H1 (cell line): Measurements from ENCODE around the gene RSU1. TPM values are rescaled to one million over a fixed set of nuclear protein-coding genes. Genes with fewer than 3 reads are reported as not detected.

Experiments used
- CTCF ChIA-PET: fragments of 300-600 bp; sonication (Branson Sonifier 250); formaldehyde crosslinking; loops from one replicate; lab custom pipeline; 2021; ENCODE audit not compliant: partially characterized antibody; lab: Charles Lee
- POLR2A ChIA-PET: fragments of 300-600 bp; sonication (Branson Sonifier 250); formaldehyde crosslinking; loops from one replicate; lab custom pipeline; 2021; ENCODE audit warnings: inconsistent platforms; ENCODE audit not compliant: partially characterized antibody; lab: Charles Lee
- DNase-seq, 2 experiments: peaks; one replicate each; pipeline versions ENCODE4 v3.0.0 to v3.0.0-alpha.2; 2010 to 2022; ENCODE audit warnings: low spot score in 2 of 2, low read depth in 1 of 2, mixed read lengths in 1 of 2
- FAIRE-seq: peaks from 2 replicates; lab custom pipeline; 2011; peaks lifted over from hg19 to GRCh38; lab: Jason Lieb, UNC
- H2AFZ ChIP-seq: 2 replicates; pipeline ENCODE4 v1.8.1; 2012; ENCODE audit warnings: low read length, inconsistent platforms
- H2AK5ac ChIP-seq: 2 replicates; pipeline ENCODE4 v1.6.1; 2013; ENCODE audit warnings: low read depth, low read length
- H2BK120ac ChIP-seq: replicated peaks from 2 replicates; pipeline ENCODE3; 2013; ENCODE audit warnings: low read depth, low read length, inconsistent platforms
- H2BK12ac ChIP-seq: 2 replicates; pipeline ENCODE4 v1.6.1; 2013; ENCODE audit warnings: low read depth, low read length
- H2BK15ac ChIP-seq: 2 replicates; pipeline ENCODE4 v1.6.1; 2013; ENCODE audit warnings: low read length
- H2BK20ac ChIP-seq: 2 replicates; pipeline ENCODE4 v1.6.1; 2013; ENCODE audit warnings: low read length
- H2BK5ac ChIP-seq: 2 replicates; pipeline ENCODE4 v1.6.1; 2013; ENCODE audit warnings: low read depth, low read length
- H3K14ac ChIP-seq: 2 replicates; pipeline ENCODE4 v1.6.1; 2013; ENCODE audit warnings: inconsistent platforms; ENCODE audit not compliant: insufficient read length
- H3K18ac ChIP-seq: 2 replicates; pipeline ENCODE4 v1.6.1; 2013; ENCODE audit warnings: low read length; ENCODE audit errors: extremely low read depth
- H3K23ac ChIP-seq: 2 replicates; pipeline ENCODE4 v1.6.1; 2013; ENCODE audit warnings: inconsistent platforms; ENCODE audit not compliant: insufficient read length
- H3K23me2 ChIP-seq: 2 replicates; pipeline ENCODE4 v1.6.1; 2013; ENCODE audit warnings: low read depth, low read length
- H3K27ac ChIP-seq: 2 replicates; pipeline ENCODE4 v1.6.1; 2011; ENCODE audit warnings: low read depth, low read length, inconsistent platforms
- H3K27me3 ChIP-seq, 4 experiments: replicated peaks in 1 of 4; 1 replicate in 1 of 4; 2 replicates in 3 of 4; pipeline versions ENCODE4 v1.6.1 to v1.8.1; 2011 to 2013; ENCODE audit warnings: low read length in 3 of 4, mild to moderate bottlenecking in 3 of 4, inconsistent platforms in 2 of 4, mixed read lengths in 2 of 4, moderate library complexity in 1 of 4; ENCODE audit not compliant: control insufficient read depth in 3 of 4, insufficient read depth in 3 of 4; ENCODE audit errors: extremely low read depth in 1 of 4
- H3K36me3 ChIP-seq, 4 experiments: 2 replicates each; pipeline versions ENCODE4 v1.6.1 to v1.8.1; 2011 to 2013; ENCODE audit warnings: mild to moderate bottlenecking in 4 of 4, low read length in 3 of 4, moderate library complexity in 2 of 4, control low read depth in 1 of 4, inconsistent platforms in 1 of 4; ENCODE audit not compliant: insufficient read depth in 4 of 4, control insufficient read depth in 2 of 4
- H3K4ac ChIP-seq: replicated peaks from 2 replicates; pipeline ENCODE3; 2013; ENCODE audit warnings: low read length, low read depth, mixed read lengths, inconsistent platforms; ENCODE audit not compliant: insufficient read length
- H3K4me1 ChIP-seq, 4 experiments: replicated peaks in 1 of 4; 1 replicate in 1 of 4; 2 replicates in 3 of 4; pipeline versions ENCODE4 v1.6.1 to v1.8.1; 2011 to 2013; ENCODE audit warnings: low read length in 3 of 4, inconsistent platforms in 2 of 4, mixed read lengths in 1 of 4; ENCODE audit not compliant: insufficient read depth in 4 of 4, control insufficient read depth in 3 of 4
- H3K4me2 ChIP-seq, 2 experiments: 2 replicates each; pipeline versions ENCODE4 v1.6.1 to v1.8.1; 2011 to 2013; ENCODE audit warnings: low read depth in 2 of 2, low read length in 2 of 2, control low read depth in 1 of 2, inconsistent platforms in 1 of 2, mild to moderate bottlenecking in 1 of 2; ENCODE audit not compliant: insufficient read depth in 1 of 2
- H3K4me3 ChIP-seq, 4 experiments: fragments of 200-600, 300-600 bp in 1 of 4; sonication (generic), shearing (Covaris generic), sonication (Bioruptor Twin) in 1 of 4; 2 replicates each; pipeline versions ENCODE4 v1.5.1 to v1.8.1; 2011 to 2016; ENCODE audit warnings: low read length in 4 of 4, low read depth in 3 of 4, control low read depth in 2 of 4, inconsistent platforms in 2 of 4, mild to moderate bottlenecking in 2 of 4, mixed read lengths in 1 of 4, moderate library complexity in 1 of 4; ENCODE audit not compliant: insufficient read depth in 2 of 4; ENCODE audit errors: extremely low read depth in 1 of 4
- H3K56ac ChIP-seq: replicated peaks from 2 replicates; pipeline ENCODE3; 2013; ENCODE audit warnings: low read depth, mild to moderate bottlenecking, mixed read lengths, low read length, inconsistent platforms; ENCODE audit not compliant: insufficient read length
- H3K79me1 ChIP-seq: 2 replicates; pipeline ENCODE4 v1.6.1; 2013; ENCODE audit warnings: low read depth, low read length, control low read depth
- H3K79me2 ChIP-seq, 2 experiments: 2 replicates each; pipeline versions ENCODE4 v1.6.1 to v1.8.1; 2012 to 2013; ENCODE audit warnings: low read length in 2 of 2, mild to moderate bottlenecking in 2 of 2, inconsistent platforms in 1 of 2; ENCODE audit not compliant: insufficient read depth in 2 of 2, control insufficient read depth in 1 of 2
- H3K9ac ChIP-seq, 4 experiments: replicated peaks in 1 of 4; 1 replicate in 1 of 4; 2 replicates in 3 of 4; pipeline versions ENCODE4 v1.6.1 to v1.8.1; 2011 to 2013; ENCODE audit warnings: low read depth in 3 of 4, low read length in 3 of 4, control low read depth in 2 of 4, mild to moderate bottlenecking in 2 of 4, moderate library complexity in 2 of 4, inconsistent platforms in 1 of 4; ENCODE audit errors: extremely low read depth in 1 of 4
- H3K9me3 ChIP-seq, 2 experiments: 2 replicates each; pipeline versions ENCODE4 v1.6.1 to v1.8.1; 2012 to 2013; ENCODE audit warnings: mild to moderate bottlenecking in 2 of 2, moderate library complexity in 2 of 2, control low read depth in 1 of 2, inconsistent platforms in 1 of 2, low read depth in 1 of 2, low read length in 1 of 2, mixed read lengths in 1 of 2; ENCODE audit not compliant: insufficient read depth in 2 of 2
- H4K20me1 ChIP-seq, 2 experiments: replicated peaks in 1 of 2; 2 replicates each; pipeline versions ENCODE3 to v1.8.1; 2011 to 2013; ENCODE audit warnings: inconsistent platforms in 2 of 2, low read length in 2 of 2, mild to moderate bottlenecking in 1 of 2; ENCODE audit not compliant: insufficient read depth in 2 of 2, control insufficient read depth in 1 of 2
- H4K5ac ChIP-seq: 2 replicates; pipeline ENCODE4 v1.6.1; 2013; ENCODE audit warnings: low read length, low read depth, mixed read lengths, inconsistent platforms; ENCODE audit not compliant: insufficient read length
- H4K8ac ChIP-seq: 2 replicates; pipeline ENCODE4 v1.8.0; 2013; ENCODE audit warnings: mild to moderate bottlenecking, moderate library complexity, low read length, inconsistent platforms; ENCODE audit not compliant: insufficient read depth; ENCODE audit errors: extremely low read depth
- H4K91ac ChIP-seq: replicated peaks from 2 replicates; pipeline ENCODE3; 2013; ENCODE audit warnings: low read length, mixed read lengths, inconsistent platforms; ENCODE audit not compliant: insufficient read length
- EGR1 ChIP-seq: IDR thresholded peaks from 2 replicates; pipeline ENCODE4 v1.6.1; 2011; ENCODE audit warnings: low read depth, low read length, borderline replicate concordance
- KDM4A ChIP-seq: IDR thresholded peaks from one replicate; pipeline ENCODE4 v1.7.1; 2012; ENCODE audit warnings: low read depth, mild to moderate bottlenecking, moderate library complexity, low read length, inconsistent platforms; ENCODE audit not compliant: severe bottlenecking
- MAFK ChIP-seq: IDR thresholded peaks from 2 replicates; pipeline ENCODE4 v1.6.1; 2012; ENCODE audit warnings: low read depth, mild to moderate bottlenecking, improper control_type of control experiment, low read length
- TEAD4 ChIP-seq: IDR thresholded peaks from 2 replicates; pipeline ENCODE4 v1.6.1; 2012; ENCODE audit warnings: low read depth, low read length, inconsistent platforms, mixed read lengths
- WGBS, 2 experiments: shearing (Covaris generic) in 1 of 2; methylation state at CpG; one replicate each; pipeline versions ENCODE4 v1.1.6 to v1.1.7; 2013 to 2015; ENCODE audit warnings: low lambda C conversion rate in 2 of 2, mixed read lengths in 2 of 2, inconsistent platforms in 1 of 2, low coverage in 1 of 2, missing lambda C conversion rate in 1 of 2; ENCODE audit not compliant: insufficient replicate concordance in 2 of 2, insufficient coverage in 1 of 2, insufficient read length in 1 of 2; ENCODE audit errors: extremely low coverage in 1 of 2, missing lambda C conversion rate in 1 of 2; 5-methylcytosine and 5-hydroxymethylcytosine counted together
- polyA plus RNA-seq, 7 experiments: library from polyadenylated mRNA; depleted of rRNA in 3 of 7; stranded (reverse) in 5 of 7; unstranded in 2 of 7; fragments of >200 nt in 5 of 7; fragments of 200-250 nt in 2 of 7; gene quantifications; 1 replicate in 5 of 7; 2 replicates in 1 of 7; 4 replicates in 1 of 7; pipeline versions ENCODE4 v1.2.1 to v1.2.3, GENCODE V29; 2011 to 2013; ENCODE audit warnings: missing spikeins in 2 of 7, mixed read lengths in 2 of 7
- total RNA-seq: library from RNA; stranded (reverse); fragmentation: NEBNext Ultra II Directional; extraction: Animal tissue kit (Norgen Biotek cat#: 25700); gene quantifications from 2 replicates; pipeline ENCODE4 v1.2.1, GENCODE V29; 2021
- TF ChIP-seq, protein P1 (sequence below), 3 experiments: IDR thresholded peaks; 1 replicate in 2 of 3; 2 replicates in 1 of 3; pipeline versions ENCODE4 v1.5.1 to v1.6.1; 2011; ENCODE audit warnings: low read length in 3 of 3, mild to moderate bottlenecking in 3 of 3, inconsistent platforms in 2 of 3, low read depth in 1 of 3, moderate library complexity in 1 of 3; ENCODE audit not compliant: insufficient read depth in 1 of 3; ENCODE audit errors: control extremely low read depth in 1 of 3
- TF ChIP-seq, protein P2 (sequence below): IDR thresholded peaks from 2 replicates; pipeline ENCODE4 v1.6.1; 2011; ENCODE audit warnings: low read depth, mild to moderate bottlenecking, low read length; ENCODE audit not compliant: insufficient read depth

RSU1 gene
- total and polyA plus RNA-seq, 2 of the 8 experiments (the other 6 are each of a cell fraction or from before 2014, with no cell fraction given): 50.0 to 68.2 TPM

DNA sequence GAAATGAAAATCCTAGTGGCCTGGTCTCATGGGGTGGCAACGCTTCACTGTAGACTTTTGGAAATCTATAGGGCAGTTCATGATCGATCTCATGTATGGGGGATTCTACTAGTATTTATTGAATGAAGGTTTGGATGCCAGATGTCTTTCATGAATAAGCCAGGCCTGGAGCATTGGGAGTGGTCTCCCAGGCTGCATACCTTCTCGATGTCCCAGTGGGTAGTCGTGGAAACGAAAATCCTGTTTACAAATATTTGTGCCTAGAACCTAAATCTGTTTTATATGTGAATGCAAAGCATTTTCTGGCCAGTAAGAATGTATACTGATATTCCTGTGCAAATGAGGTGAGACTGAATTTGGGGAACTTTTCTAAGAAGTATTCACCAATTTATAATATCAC is 190.5 kb downstream of the RSU1 start:
- H3K9me3 ChIP-seq: no peaks in the 10 kb centered on the region
- no peak overlapping the region for H2BK15ac ChIP-seq
- no peaks in the 10 kb centered on the region for H3K23me2 ChIP-seq
- no peak overlapping the region for H2BK5ac ChIP-seq
- no peaks in the 10 kb centered on the region for H3K27me3 ChIP-seq
- no peak overlapping the region for H3K4ac ChIP-seq
- no peak overlapping the region for H3K4me2 ChIP-seq
- H2BK12ac ChIP-seq: peak overlapping the region; percentile 62; the same call in 1 of the 2 replicates
- H3K56ac ChIP-seq: no peak overlapping the region
- H3K79me2 ChIP-seq: no peaks in the 10 kb centered on the region
- CTCF ChIA-PET: interaction anchor here (1.1 kb wide), 1 partner anchor 15 kb away, joined by 3 read pairs; no protein-coding TSS in a partner anchor
- H3K79me1 ChIP-seq: no peaks in the 10 kb centered on the region
- 88% methylated on average over 5 of the region's 5 CpGs; no CpG with 5 or more reads in 1 of the 2 experiments for WGBS, 2 experiments
- H3K14ac ChIP-seq: no peak overlapping the region
- H3K4me1 ChIP-seq: peaks cover 0 to 8% (median 0%) of the 10 kb centered on the region in 4 experiments; a peak in 1 of 7 replicates
- H4K8ac ChIP-seq: no peak overlapping the region
- H2AK5ac ChIP-seq: no peak overlapping the region
- no peak overlapping the region for H3K23ac ChIP-seq
- H4K20me1 ChIP-seq: no peaks in the 10 kb centered on the region
- H2AFZ ChIP-seq: no peak overlapping the region
- H2BK20ac ChIP-seq: no peak overlapping the region
- H4K5ac ChIP-seq: no peak overlapping the region
- no peak overlapping the region for H3K9ac ChIP-seq
- no peak for FAIRE-seq
- no peak overlapping the region for H4K91ac ChIP-seq
- H3K18ac ChIP-seq: no peak overlapping the region
- TF ChIP-seq KDM4A (no peak), EGR1 (no peak), MAFK (no peak), TEAD4 (peak; percentile 43; the same call in 1 of the 2 replicates)
- TF ChIP-seq, protein P1, sequence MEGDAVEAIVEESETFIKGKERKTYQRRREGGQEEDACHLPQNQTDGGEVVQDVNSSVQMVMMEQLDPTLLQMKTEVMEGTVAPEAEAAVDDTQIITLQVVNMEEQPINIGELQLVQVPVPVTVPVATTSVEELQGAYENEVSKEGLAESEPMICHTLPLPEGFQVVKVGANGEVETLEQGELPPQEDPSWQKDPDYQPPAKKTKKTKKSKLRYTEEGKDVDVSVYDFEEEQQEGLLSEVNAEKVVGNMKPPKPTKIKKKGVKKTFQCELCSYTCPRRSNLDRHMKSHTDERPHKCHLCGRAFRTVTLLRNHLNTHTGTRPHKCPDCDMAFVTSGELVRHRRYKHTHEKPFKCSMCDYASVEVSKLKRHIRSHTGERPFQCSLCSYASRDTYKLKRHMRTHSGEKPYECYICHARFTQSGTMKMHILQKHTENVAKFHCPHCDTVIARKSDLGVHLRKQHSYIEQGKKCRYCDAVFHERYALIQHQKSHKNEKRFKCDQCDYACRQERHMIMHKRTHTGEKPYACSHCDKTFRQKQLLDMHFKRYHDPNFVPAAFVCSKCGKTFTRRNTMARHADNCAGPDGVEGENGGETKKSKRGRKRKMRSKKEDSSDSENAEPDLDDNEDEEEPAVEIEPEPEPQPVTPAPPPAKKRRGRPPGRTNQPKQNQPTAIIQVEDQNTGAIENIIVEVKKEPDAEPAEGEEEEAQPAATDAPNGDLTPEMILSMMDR (IDR thresholded peaks at IDR 0.05; ENCODE audit: control extremely low read depth in 1 of 3, insufficient read depth in 1 of 3, low read depth in 1 of 3, low read length in 3 of 3): no peak
- TF ChIP-seq, protein P2, sequence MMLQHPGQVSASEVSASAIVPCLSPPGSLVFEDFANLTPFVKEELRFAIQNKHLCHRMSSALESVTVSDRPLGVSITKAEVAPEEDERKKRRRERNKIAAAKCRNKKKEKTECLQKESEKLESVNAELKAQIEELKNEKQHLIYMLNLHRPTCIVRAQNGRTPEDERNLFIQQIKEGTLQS: no peak
- no peak for DNase-seq
- no peak overlapping the region; the same call in 1 of the 2 replicates for H3K27ac ChIP-seq
- H3K36me3 ChIP-seq: no peaks in the 10 kb centered on the region
- H2BK120ac ChIP-seq: no peak overlapping the region
- H3K4me3 ChIP-seq: no peak overlapping the region
- POLR2A ChIA-PET: no interaction called here
